Endodermal cell (in vitro differentiated cells): Measurements from ENCODE around the gene PARVB. TPM values are rescaled to one million over a fixed set of nuclear protein-coding genes. Genes with fewer than 3 reads are reported as not detected.

Experiments used
- DNase-seq: peaks from one replicate; pipeline ENCODE4 v3.0.0-alpha.2; 2017
- H3K27ac ChIP-seq: 2 replicates; pipeline ENCODE4 v1.5.1; 2013; ENCODE audit warnings: mild to moderate bottlenecking, low read depth, low read length, moderate library complexity
- H3K27me3 ChIP-seq: 2 replicates; pipeline ENCODE4 v1.6.1; 2013; ENCODE audit warnings: mild to moderate bottlenecking, low read length, moderate library complexity; ENCODE audit not compliant: insufficient read depth, control insufficient read depth, poor library complexity, severe bottlenecking
- H3K36me3 ChIP-seq: 2 replicates; pipeline ENCODE4 v1.7.0; 2013; ENCODE audit warnings: mild to moderate bottlenecking, low read length, moderate library complexity; ENCODE audit not compliant: control insufficient read depth, insufficient read depth
- H3K4me1 ChIP-seq: one replicate; pipeline ENCODE4 v1.7.0; 2013; ENCODE audit warnings: low read length; ENCODE audit not compliant: control insufficient read depth, insufficient read depth
- H3K4me3 ChIP-seq: 2 replicates; pipeline ENCODE4 v1.5.1; 2013; ENCODE audit warnings: mild to moderate bottlenecking, low read length, moderate library complexity
- H3K9ac ChIP-seq: 2 replicates; pipeline ENCODE4 v1.6.1; 2013; ENCODE audit warnings: mild to moderate bottlenecking, low read length, moderate library complexity; ENCODE audit not compliant: poor library complexity, severe bottlenecking; ENCODE audit errors: extremely low read depth
- H3K9me3 ChIP-seq: 2 replicates; pipeline ENCODE4 v1.6.1; 2013; ENCODE audit warnings: mild to moderate bottlenecking, low read length, moderate library complexity; ENCODE audit not compliant: control insufficient read depth
- H3K27ac Mint-ChIP-seq: 2 replicates; pipeline ENCODE4 v1.8.0; 2020; ENCODE audit warnings: mixed read lengths
- H3K27me3 Mint-ChIP-seq: 2 replicates; pipeline ENCODE4 v1.8.0; 2021; ENCODE audit warnings: mild to moderate bottlenecking, mixed read lengths; ENCODE audit not compliant: insufficient read depth
- H3K36me3 Mint-ChIP-seq: 2 replicates; pipeline ENCODE4 v1.8.0; 2020; ENCODE audit warnings: low read depth, mixed read lengths
- H3K4me1 Mint-ChIP-seq: 2 replicates; pipeline ENCODE4 v1.8.0; 2020; ENCODE audit warnings: mixed read lengths
- H3K4me3 Mint-ChIP-seq: 2 replicates; pipeline ENCODE4 v1.8.0; 2020; ENCODE audit warnings: mild to moderate bottlenecking, moderate library complexity, mixed read lengths
- H3K9me3 Mint-ChIP-seq: 2 replicates; pipeline ENCODE4 v1.8.0; 2020; ENCODE audit warnings: mild to moderate bottlenecking, mixed read lengths
- WGBS, 2 experiments: methylation state at CpG; one replicate each; pipeline versions ENCODE4 v1.1.5 to v1.1.7; 2013; ENCODE audit warnings: missing lambda C conversion rate in 2 of 2, mixed read lengths in 1 of 2; ENCODE audit not compliant: insufficient coverage in 1 of 2, insufficient read length in 1 of 2; 5-methylcytosine and 5-hydroxymethylcytosine counted together
- total RNA-seq, 2 donors: library from RNA; stranded (reverse); fragmentation: NEBNext Ultra II Directional in 1 of 2; extraction: Animal tissue kit (Norgen Biotek cat#: 25700) in 1 of 2; gene quantifications; 2 replicates in 1 of 2; 3 replicates in 1 of 2; pipeline ENCODE4 v1.2.1, GENCODE V29; 2021
- TF ChIP-seq, protein P1 (sequence below): fragments of 200-600 bp; sonication (generic); conservative IDR thresholded peaks from 2 replicates; pipeline ENCODE4 v1.5.0; 2021; ENCODE audit warnings: antibody characterized with exemption, mild to moderate bottlenecking

Gene PARVB
- total RNA-seq, 2 donors from 2014 or later = 29.6 to 32.3 TPM

DNA sequence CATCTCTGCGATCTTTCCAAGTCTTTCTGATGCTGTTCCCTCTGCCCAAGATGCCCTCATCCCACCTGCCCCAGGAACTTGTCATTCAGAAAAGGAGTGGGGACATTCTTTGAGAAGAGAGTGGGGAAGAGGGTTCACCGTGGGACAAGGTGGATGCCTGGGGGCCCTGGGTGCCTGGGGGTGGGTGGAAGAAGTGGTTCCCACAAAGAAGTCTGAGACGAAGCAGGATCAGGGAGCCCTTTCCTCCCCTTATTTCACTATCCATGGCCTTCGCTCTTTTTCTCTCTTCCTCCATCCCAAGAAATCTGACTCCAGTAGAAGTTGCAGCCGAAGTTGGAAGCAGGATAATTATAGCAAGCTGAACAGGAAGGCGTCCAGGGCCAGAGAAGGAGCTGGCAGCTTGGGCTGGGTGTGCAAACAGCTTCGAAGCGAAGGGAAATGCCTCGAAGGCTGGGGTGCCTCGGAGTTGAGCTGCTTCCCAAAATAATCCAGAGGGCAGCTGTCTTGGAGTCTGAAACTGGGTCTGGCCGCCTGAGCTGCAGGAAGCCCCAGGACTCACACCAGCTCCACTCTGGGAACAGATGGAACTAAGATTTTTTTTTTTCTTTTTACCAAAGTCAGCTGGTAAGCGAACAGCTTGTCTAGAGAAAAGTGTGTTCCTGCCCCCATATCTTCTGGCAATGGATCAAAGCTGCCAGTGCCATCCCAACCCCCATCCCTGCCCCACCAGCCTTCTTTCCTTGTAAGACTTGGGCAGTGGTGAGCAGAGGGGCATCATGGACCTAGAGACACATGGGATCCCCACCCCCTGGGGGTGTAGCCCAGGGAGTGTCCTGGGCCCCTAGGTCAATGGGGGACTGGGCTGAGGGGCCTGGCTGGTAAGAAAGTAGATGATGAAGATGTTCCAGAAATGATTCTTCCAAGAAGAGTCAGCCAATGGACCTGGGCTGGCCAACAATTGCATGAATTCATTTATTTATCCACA, 188.1 kb downstream of the PARVB start:
- DNase-seq = peak; percentile 26
- WGBS, 2 experiments = 89 to 95% methylated on average over 6 to 12 of the region's 12 CpGs
- Histone ChIP-seq H3K27me3 (no peaks in the 10 kb centered on the region), H3K27ac (no peak overlapping the region), H3K36me3 (no peaks in the 10 kb centered on the region), H3K4me1 (no peaks in the 10 kb centered on the region), H3K9me3 (peaks cover 10% of the 10 kb centered on the region), H3K4me3 (no peak overlapping the region), H3K9ac (no peak overlapping the region)
- TF ChIP-seq, protein P1, sequence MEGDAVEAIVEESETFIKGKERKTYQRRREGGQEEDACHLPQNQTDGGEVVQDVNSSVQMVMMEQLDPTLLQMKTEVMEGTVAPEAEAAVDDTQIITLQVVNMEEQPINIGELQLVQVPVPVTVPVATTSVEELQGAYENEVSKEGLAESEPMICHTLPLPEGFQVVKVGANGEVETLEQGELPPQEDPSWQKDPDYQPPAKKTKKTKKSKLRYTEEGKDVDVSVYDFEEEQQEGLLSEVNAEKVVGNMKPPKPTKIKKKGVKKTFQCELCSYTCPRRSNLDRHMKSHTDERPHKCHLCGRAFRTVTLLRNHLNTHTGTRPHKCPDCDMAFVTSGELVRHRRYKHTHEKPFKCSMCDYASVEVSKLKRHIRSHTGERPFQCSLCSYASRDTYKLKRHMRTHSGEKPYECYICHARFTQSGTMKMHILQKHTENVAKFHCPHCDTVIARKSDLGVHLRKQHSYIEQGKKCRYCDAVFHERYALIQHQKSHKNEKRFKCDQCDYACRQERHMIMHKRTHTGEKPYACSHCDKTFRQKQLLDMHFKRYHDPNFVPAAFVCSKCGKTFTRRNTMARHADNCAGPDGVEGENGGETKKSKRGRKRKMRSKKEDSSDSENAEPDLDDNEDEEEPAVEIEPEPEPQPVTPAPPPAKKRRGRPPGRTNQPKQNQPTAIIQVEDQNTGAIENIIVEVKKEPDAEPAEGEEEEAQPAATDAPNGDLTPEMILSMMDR = no peak
- no peaks in the 10 kb centered on the region for H3K4me1 Mint-ChIP-seq
- no peak overlapping the region for H3K4me3 Mint-ChIP-seq
- H3K27me3 Mint-ChIP-seq = peaks cover 4% of the 10 kb centered on the region
- H3K27ac Mint-ChIP-seq = no peak overlapping the region
- H3K36me3 Mint-ChIP-seq = no peaks in the 10 kb centered on the region
- H3K9me3 Mint-ChIP-seq = peaks cover 8% of the 10 kb centered on the region

DNA sequence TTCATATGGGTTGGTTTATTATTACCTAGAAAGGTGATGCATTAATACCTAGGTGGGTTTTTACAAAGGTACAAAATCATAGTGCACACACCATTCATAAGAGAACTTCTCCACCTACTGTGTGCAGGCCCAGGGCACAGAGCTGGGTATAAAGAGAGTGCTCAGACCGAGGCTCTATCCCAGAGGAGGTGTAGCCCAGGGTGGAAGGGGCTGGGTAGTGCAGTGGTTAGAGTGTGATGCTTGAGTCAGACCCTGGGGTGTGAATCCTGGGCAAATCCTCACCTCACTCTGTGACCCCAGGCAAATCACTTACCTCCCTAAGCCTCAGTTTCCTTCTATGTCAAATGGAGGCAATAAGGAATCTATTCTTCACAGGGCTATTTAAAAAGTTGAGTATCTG, 188.8 kb downstream of the PARVB start:
- Histone ChIP-seq H3K27me3 (no peaks in the 10 kb centered on the region), H3K4me3 (no peak overlapping the region), H3K9me3 (peaks cover 10% of the 10 kb centered on the region), H3K4me1 (no peaks in the 10 kb centered on the region), H3K9ac (no peak overlapping the region), H3K36me3 (no peaks in the 10 kb centered on the region), H3K27ac (no peak overlapping the region)
- WGBS, 2 experiments = 100% methylated on average over 1 of the region's 1 CpG; no CpG with 5 or more reads in 1 of the 2 experiments
- TF ChIP-seq, protein P1 = no peak
- H3K27ac Mint-ChIP-seq = no peak overlapping the region
- peaks cover 8% of the 10 kb centered on the region for H3K9me3 Mint-ChIP-seq
- H3K4me3 Mint-ChIP-seq = no peak overlapping the region
- DNase-seq = peak; percentile 10
- H3K27me3 Mint-ChIP-seq = peaks cover 4% of the 10 kb centered on the region
- no peaks in the 10 kb centered on the region for H3K4me1 Mint-ChIP-seq
- no peaks in the 10 kb centered on the region for H3K36me3 Mint-ChIP-seq

DNA sequence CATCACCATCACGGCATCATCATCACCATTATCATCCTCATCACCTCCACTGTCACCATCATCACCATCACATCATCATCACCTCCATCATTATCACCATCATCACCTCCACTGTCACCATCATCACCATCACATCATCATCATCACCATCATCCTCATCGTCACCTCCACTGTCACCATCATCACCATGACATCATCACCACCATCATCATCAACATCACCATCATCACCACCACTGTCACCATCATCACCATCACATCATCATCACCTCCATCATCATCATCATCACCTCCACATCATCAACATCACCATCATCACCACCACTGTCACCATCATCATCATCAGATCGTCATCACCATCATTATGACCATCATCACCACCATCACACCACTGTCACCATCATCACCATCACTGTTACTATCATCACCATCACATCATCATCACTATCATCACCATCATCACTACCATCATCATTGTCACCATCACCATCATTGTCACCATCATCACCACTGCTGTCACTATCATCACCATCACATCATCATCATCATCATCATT, 189.5 kb downstream of the PARVB start:
- 50 to 72% methylated on average over 3 of the region's 3 CpGs for WGBS, 2 experiments
- no peak overlapping the region for H3K9ac ChIP-seq
- H3K36me3 Mint-ChIP-seq = no peaks in the 10 kb centered on the region
- no peak overlapping the region for H3K27ac ChIP-seq
- TF ChIP-seq, protein P1 = no peak
- peaks cover 4% of the 10 kb centered on the region for H3K27me3 Mint-ChIP-seq
- H3K27me3 ChIP-seq = no peaks in the 10 kb centered on the region
- H3K4me1 Mint-ChIP-seq = no peaks in the 10 kb centered on the region
- peaks cover 8% of the 10 kb centered on the region for H3K9me3 Mint-ChIP-seq
- no peaks in the 10 kb centered on the region for H3K4me1 ChIP-seq
- no peak overlapping the region for H3K4me3 Mint-ChIP-seq
- H3K36me3 ChIP-seq = no peaks in the 10 kb centered on the region
- H3K9me3 ChIP-seq = peaks cover 10% of the 10 kb centered on the region
- H3K4me3 ChIP-seq = no peak overlapping the region
- no peak overlapping the region for H3K27ac Mint-ChIP-seq
- peak; percentile 3 for DNase-seq
